IPS-18a (cell line): ENCODE measurements around the gene LDLRAD3.

Experiments
- H3K27ac ChIP-seq: one replicate; pipeline ENCODE4 v1.5.1; 2013; ENCODE audit warnings: low read length
- H3K27me3 ChIP-seq: one replicate; pipeline ENCODE4 v1.6.1; 2013; ENCODE audit warnings: mild to moderate bottlenecking, low read length; ENCODE audit not compliant: control insufficient read depth, insufficient read depth
- H3K36me3 ChIP-seq: one replicate; pipeline ENCODE4 v1.6.1; 2013; ENCODE audit warnings: low read depth, low read length; ENCODE audit not compliant: control insufficient read depth
- H3K4me1 ChIP-seq: one replicate; pipeline ENCODE4 v1.6.1; 2013; ENCODE audit warnings: low read depth, low read length; ENCODE audit not compliant: control insufficient read depth
- H3K4me3 ChIP-seq: one replicate; pipeline ENCODE4 v1.5.1; 2013; ENCODE audit warnings: low read length
- H3K9ac ChIP-seq: one replicate; pipeline ENCODE4 v1.6.1; 2013; ENCODE audit warnings: mild to moderate bottlenecking, low read length, moderate library complexity
- H3K9me3 ChIP-seq: one replicate; pipeline ENCODE4 v1.6.1; 2013; ENCODE audit warnings: low read depth, low read length; ENCODE audit not compliant: control insufficient read depth

The LDLRAD3 gene

DNA sequence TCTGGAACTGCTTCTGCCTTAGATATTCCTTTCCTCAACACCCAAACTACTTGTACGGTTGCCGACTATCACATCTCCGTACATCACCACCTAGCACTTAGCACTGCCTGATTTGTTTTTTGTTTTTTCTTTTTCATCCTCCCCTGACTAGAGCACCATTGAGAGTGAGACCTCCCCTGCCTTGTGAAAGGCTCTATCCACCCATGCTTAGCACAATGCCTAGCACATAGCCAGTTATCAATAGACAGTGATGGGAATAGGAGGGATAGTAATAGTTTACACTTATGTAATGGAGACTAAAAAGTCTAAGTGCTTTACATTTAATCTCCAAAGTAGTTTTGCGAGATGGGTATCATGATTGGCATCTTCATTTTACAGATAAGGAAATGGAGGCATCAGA, 115.8 kb downstream of the LDLRAD3 start:
- Histone ChIP-seq H3K27me3 (no peaks in the 10 kb centered on the region), H3K4me1 (no peaks in the 10 kb centered on the region), H3K9ac (no peak overlapping the region), H3K27ac (no peak overlapping the region), H3K4me3 (no peak overlapping the region), H3K9me3 (no peaks in the 10 kb centered on the region), H3K36me3 (no peaks in the 10 kb centered on the region)

DNA sequence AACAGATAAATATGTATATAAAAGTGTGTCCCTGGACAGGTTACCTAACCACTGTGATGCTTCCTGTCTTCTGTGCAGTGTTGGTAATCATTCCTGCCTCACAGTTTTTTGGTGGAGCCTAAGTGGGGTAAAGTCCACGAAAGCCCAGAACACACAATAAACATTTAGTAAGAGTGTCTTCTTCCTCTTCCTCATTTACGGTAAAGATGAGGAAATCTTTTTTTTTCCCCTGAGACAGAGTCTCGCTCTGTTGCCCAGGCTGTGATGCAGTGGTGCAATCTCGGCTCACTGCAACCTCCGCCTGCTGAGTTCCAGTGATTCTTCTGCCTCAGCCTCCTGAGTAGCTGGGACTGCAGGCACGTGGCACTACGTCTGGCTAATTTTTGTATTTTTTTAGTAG, 117.1 kb downstream of the LDLRAD3 start:
- H3K9me3 ChIP-seq = no peaks in the 10 kb centered on the region

DNA sequence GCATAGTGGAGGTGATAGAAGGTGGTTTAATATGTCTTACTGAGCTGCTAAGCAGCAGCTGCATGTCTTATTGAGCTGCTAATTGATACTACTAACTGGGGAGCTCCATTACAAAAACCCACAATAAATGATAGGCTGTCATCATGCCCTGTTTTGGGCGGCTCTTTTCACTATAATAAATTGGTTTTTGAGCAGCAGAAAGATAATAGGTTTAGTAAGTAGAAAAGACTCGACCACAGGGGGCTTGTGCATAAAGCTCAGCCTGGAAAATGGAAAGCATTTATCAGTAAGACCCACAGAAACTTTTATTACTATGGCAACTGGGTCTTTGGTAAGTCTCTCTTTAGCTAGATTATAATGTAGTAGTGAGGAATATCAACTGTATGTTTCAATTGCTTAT, 117.6 kb downstream of the LDLRAD3 start:
- H3K36me3 ChIP-seq = no peaks in the 10 kb centered on the region
- no peaks in the 10 kb centered on the region for H3K4me1 ChIP-seq
- no peak overlapping the region for H3K4me3 ChIP-seq
- H3K27me3 ChIP-seq = no peaks in the 10 kb centered on the region
- H3K9me3 ChIP-seq = peaks cover 2% of the 10 kb centered on the region
- no peak overlapping the region for H3K9ac ChIP-seq
- no peak overlapping the region for H3K27ac ChIP-seq

More for the DNA sequence above, 117.1 kb downstream of the LDLRAD3 start:
- H3K4me1 ChIP-seq = no peaks in the 10 kb centered on the region
- H3K27ac ChIP-seq = no peak overlapping the region
- H3K36me3 ChIP-seq = no peaks in the 10 kb centered on the region
- no peak overlapping the region for H3K9ac ChIP-seq
- no peaks in the 10 kb centered on the region for H3K27me3 ChIP-seq
- H3K4me3 ChIP-seq = no peak overlapping the region

DNA sequence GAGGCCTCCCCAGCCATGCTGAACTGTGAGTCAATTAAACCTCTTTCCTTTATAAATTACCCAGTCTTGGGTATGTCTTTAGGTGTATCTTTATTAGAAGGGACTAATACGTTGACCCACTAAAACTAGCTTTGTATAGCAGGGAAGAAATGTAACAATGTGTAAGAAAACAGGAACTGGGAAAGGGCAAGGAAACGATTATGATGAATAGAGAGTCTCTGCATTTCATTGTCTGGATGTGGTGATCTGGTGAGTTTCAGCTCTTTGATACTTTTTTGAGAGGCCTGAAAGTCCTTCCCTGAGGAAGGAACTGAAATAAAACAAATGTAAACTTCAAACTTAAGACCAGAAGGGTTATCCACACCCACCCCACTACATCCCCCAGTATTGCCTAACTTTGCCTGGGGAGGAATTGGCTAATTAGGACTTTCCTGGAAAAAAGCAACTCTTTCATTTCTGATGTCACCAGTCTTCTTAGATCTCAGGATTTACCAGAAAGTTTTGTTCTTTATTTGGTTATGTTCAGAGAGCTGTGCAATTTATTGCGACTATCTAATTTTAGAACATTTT, 119.0 kb downstream of the LDLRAD3 start:
- Histone ChIP-seq H3K27ac (no peak overlapping the region), H3K36me3 (no peaks in the 10 kb centered on the region), H3K27me3 (no peaks in the 10 kb centered on the region), H3K4me1 (no peaks in the 10 kb centered on the region), H3K9ac (no peak overlapping the region), H3K9me3 (peaks cover 8% of the 10 kb centered on the region), H3K4me3 (no peak overlapping the region)

DNA sequence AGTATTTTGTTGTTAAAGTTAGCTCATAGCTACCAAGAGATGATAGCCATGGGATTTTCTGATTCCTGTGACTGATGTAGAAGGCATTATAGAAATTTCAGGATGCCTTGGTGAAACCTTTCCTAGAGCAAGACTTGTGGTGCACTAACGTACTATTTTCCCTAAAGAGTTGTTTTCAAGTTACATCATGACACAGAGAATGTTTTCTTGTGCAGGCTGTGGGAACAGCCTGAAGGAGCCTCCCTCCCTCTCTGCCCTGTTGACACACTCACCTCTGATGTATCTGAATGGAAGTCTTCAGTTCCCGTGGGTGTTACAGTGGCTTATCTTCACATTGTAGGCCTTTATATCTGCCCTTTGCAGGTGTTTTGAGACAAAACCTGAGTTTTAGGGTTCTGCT, 121.6 kb downstream of the LDLRAD3 start:
- Histone ChIP-seq H3K36me3 (no peaks in the 10 kb centered on the region), H3K27me3 (no peaks in the 10 kb centered on the region), H3K4me3 (no peak overlapping the region), H3K9me3 (peaks cover 8% of the 10 kb centered on the region), H3K27ac (no peak overlapping the region), H3K4me1 (peaks cover 15% of the 10 kb centered on the region), H3K9ac (no peak overlapping the region)

DNA sequence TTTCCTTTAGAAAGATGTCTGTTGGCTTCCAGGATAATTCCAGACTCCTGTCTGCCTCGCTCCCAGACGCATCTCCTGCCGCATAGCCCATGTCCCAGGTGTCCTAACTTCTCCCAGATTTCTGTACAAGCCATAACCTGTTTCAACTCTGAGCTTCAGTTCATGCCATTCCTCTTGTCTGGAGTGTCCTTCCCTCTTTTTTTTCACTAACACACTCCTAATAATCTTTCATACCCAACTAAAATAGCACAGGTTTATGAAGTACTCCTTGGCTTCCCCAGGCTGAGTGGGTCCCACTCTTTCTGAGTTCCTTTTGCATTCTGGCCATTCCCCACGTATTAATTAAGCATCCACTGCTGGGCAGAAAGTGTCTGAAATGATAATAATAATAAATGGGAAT, 123.0 kb downstream of the LDLRAD3 start:
- Histone ChIP-seq H3K27me3 (no peaks in the 10 kb centered on the region), H3K9ac (no peak overlapping the region), H3K9me3 (peaks cover 8% of the 10 kb centered on the region), H3K4me1 (peaks cover 30% of the 10 kb centered on the region), H3K4me3 (no peak overlapping the region), H3K36me3 (no peaks in the 10 kb centered on the region), H3K27ac (no peak overlapping the region)

DNA sequence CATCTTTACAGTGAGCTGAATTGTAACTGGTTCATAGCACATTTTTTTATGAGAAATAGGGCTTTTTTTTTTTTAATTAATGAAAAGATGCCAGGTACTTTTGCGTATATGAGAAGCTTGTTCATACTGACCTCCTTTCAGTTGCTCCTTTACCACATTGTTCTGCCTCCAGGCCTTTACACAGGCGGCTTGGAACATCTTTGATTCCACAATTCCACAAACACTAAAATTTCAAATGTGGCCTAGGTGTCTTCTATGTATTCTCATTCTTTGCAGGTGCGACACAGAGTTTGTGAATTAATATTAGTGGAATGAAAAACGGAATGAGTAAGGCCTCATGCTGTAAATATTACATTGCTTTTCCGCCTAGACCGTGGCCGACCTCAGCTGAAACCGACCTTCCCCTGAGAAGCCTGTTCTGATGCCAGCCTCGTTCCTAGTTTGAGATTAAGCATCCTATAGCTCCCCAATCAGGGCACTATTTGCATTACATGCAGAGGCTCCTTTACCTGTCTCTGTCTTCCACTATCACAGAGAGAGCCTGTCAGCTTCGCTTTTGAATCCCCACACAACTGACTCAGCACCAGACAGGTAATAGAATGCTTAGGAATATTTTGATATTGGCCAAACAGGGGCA, 125.8 kb downstream of the LDLRAD3 start:
- Histone ChIP-seq H3K4me1 (peaks cover 47% of the 10 kb centered on the region), H3K9ac (no peak overlapping the region), H3K36me3 (no peaks in the 10 kb centered on the region), H3K27ac (no peak overlapping the region), H3K27me3 (no peaks in the 10 kb centered on the region), H3K9me3 (peaks cover 8% of the 10 kb centered on the region), H3K4me3 (no peak overlapping the region)

DNA sequence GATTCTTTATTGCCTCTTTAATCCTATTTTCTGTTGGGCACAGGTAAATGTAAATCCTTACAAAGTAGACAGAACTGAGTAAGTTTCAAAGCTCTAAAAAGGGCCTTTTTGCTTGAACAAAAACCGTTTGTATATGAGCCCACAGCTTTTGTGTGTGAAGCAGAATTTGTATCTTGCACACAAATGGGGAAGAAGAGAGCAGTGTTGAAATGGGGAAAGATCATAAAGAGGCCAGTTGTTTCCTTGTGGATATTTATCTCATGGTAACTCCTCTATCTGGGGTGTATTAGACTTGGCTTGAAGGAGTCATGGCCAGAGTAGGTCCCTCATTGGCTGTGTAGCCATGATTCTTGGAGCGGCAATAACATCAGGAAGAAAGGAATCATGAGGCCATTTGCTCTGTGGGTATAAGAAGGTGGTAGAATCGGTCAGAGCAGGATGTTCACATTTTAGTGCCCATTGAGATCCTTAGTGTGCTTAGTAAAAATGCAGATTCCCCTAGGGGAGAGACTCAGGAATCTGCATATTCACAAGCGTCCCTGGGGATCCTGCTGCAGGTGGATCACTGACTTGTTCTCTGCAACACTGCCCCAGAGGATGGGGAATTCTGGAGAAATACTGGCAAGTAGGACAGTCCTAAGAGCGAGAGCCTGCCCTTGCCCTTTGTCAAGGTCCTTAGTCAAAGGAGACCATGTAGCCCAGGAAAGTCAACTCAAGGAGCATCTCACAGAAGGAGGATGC, 126.5 kb downstream of the LDLRAD3 start:
- no peak overlapping the region for H3K9ac ChIP-seq
- H3K9me3 ChIP-seq = peaks cover 8% of the 10 kb centered on the region
- H3K4me1 ChIP-seq = peaks cover 47% of the 10 kb centered on the region
- no peaks in the 10 kb centered on the region for H3K36me3 ChIP-seq
- H3K27me3 ChIP-seq = no peaks in the 10 kb centered on the region
- no peak overlapping the region for H3K27ac ChIP-seq
- no peak overlapping the region for H3K4me3 ChIP-seq

DNA sequence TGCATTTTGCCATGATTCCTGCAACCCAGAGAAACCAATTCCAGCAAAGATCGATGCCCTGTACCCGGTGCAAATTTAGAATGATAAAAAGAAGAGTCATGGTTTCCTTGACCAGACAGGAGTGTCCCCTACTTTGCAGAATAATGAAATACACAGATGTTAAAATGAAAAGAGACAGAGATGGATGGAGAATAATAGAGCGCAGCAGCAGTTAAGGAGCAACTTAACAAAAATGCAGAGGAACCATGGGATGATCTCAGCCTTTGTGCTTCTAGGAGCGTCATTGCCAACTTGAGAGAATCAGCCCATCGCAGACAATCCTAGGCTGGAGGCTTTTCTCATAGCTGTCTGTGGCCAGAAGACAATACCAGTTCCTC, 127.1 kb downstream of the LDLRAD3 start:
- Histone ChIP-seq H3K9me3 (peaks cover 8% of the 10 kb centered on the region), H3K4me3 (no peak overlapping the region), H3K4me1 (peaks cover 47% of the 10 kb centered on the region), H3K27me3 (no peaks in the 10 kb centered on the region), H3K9ac (no peak overlapping the region), H3K36me3 (no peaks in the 10 kb centered on the region), H3K27ac (no peak overlapping the region)

DNA sequence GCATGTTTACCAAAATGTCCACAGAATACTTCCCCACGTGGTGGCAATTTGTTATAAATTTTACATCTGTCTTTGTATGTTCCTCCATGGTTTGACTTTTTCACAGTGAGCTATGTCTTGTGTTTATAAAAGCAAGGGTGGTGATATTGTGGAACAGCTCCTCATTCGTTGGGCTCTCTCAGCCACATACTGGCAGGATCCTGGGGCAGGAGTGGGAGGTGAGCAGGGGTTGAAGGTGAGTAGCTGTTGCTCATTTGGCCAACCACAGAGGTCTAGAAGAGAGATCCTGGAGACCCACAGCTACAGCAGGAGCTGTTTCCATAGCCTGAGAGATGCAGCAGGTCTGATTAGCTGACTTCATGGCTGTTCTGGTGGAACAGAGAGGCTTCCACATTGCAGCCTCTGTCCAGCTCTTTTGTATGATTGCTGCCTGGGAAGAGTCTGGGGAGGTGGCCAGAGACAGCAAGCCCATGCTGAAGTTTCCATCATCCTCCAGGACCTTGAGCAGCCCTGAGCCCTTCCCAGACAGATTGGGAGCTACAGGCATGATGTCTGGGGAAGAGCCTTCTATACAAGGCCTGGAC, 128.1 kb downstream of the LDLRAD3 start:
- Histone ChIP-seq H3K27me3 (no peaks in the 10 kb centered on the region), H3K36me3 (no peaks in the 10 kb centered on the region), H3K27ac (no peak overlapping the region), H3K4me1 (peaks cover 47% of the 10 kb centered on the region), H3K4me3 (no peak overlapping the region), H3K9me3 (peaks cover under 1% of the 10 kb centered on the region), H3K9ac (no peak overlapping the region)

DNA sequence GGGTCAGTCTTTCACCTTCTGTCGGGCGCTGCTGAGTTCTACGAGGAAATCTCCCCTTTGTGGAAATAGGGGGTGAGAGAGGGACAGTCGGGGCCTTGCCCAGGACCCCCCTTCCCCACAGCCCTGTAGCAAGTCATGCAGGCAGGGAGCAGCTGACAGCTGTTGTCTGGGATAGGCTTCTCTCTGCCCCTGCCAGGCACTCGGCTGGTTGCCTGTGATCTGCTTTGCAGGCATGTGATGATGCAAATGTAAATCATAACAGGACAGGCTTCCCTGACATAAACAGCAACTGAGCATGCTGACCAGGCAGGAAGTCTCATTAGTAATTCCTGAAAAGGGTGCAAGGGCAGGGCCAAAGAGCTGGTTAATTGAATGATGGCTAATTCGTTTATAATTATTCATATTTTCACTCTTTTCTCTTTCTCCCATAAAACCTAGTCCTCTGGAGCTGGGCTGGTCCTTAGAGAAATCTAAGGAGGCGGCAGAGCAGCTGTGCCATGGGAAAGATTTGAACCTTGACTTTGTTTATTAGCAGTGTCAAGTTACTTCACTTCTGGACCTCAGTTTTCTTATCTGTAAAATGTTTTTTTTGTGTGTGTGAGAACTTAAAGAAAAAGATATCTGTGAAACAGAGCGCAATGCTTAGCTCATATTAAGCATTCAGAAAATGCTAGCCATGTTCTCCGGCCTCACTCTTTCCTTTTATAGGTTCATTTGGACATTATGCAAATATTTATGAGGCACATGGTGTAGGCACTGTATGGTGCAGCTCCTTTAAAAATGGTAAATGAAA, 129.7 kb downstream of the LDLRAD3 start:
- no peak overlapping the region for H3K9ac ChIP-seq
- H3K4me3 ChIP-seq = no peak overlapping the region
- H3K27ac ChIP-seq = no peak overlapping the region
- H3K4me1 ChIP-seq = peaks cover 47% of the 10 kb centered on the region
- no peaks in the 10 kb centered on the region for H3K27me3 ChIP-seq
- no peaks in the 10 kb centered on the region for H3K9me3 ChIP-seq
- H3K36me3 ChIP-seq = no peaks in the 10 kb centered on the region
